Right lobe of liver (tissue), 4 donors: Measurements from ENCODE around the gene IL17RA.

Experiments
- CTCF ChIP-seq, 4 donors: fragments of 200-600 bp in 3 of 4; fragments of 450-650 bp in 1 of 4; IDR thresholded peaks; one replicate each; pipeline versions ENCODE4 v1.5.1 to v1.8.0; 2016 to 2022; ENCODE audit warnings: antibody characterized with exemption in 4 of 4, mild to moderate bottlenecking in 2 of 4
- POLR2A ChIP-seq: fragments of 450-650 bp; IDR thresholded peaks from one replicate; pipeline ENCODE4 v1.6.1; 2017; ENCODE audit warnings: antibody characterized with exemption, mild to moderate bottlenecking
- donor health status: DM: no; HTN: no; CAD: no.
- donor health status: DM: no; HTN: no; CAD: no.
- donor health status: DM: no; HTN: yes; CAD: no.

- TF ChIP-seq CTCF (IDR thresholded peaks at IDR 0.05): no peak
- TF ChIP-seq POLR2A: no peak
Measured at GRCh38 chr22:17152340-17152739, 67.5 kb downstream of the IL17RA start.
